Mucosa of gallbladder (tissue), 1 donor: ENCODE measurements around the gene ZNF726. TPM values are rescaled to one million over a fixed set of nuclear protein-coding genes. Genes with fewer than 3 reads are reported as not detected.
"Not testable (repeated sequence)": the region's sequence is repeated elsewhere in the genome, so short reads cannot be mapped to it uniquely, and the experiment has no call there.

Experiments used
- DNase-seq: peaks from one replicate; pipeline ENCODE4 v3.0.0-alpha.2; 2020; ENCODE audit warnings: low spot score
- total RNA-seq: library from RNA; stranded (reverse); gene quantifications from one replicate; pipeline ENCODE4 v1.2.1, GENCODE V29; 2021
- donor health status: DM: no; HTN: no; CAD: no.

The ZNF726 gene
- total RNA-seq, 1 donor from 2014 or later, result 5.2 TPM

DNA sequence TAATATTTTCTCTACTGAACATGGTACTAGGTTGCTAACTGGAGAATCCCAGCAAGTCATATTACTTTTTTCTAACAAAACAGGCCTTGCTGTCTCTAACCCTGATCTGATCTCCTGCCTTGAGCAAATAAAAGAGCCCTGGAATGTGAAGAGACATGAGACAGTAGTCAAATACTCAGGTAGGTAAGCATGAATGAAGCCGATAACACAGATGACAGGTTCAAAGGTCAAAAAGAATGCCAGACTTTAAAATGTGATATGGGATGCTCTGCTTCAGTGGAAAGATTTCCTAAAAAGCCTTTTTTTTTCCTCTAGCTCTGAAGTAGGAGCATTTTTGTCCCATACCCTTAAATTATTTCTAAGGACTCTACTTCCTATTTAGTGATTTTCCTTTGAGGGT is 28.7 kb downstream of the ZNF726 start:
- no peak for DNase-seq

DNA sequence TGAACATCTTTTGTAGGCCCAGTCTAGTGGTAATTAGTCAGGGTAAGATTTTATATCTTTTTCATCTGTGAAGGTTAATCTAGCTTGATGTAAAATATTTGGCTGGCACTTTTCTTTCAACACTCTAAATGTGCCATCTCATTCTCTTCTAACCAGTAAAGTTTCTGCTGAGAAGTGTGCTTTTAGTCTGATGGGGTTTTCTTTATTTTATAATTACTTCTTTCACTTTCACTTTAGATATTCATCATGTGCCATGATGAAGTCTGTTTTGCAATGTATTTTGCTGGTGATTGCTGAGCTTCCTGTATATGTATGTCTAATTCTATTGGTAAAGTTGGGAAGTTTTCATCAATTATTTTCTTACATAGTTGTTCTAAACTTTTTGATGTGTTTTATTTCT is 31.9 kb downstream of the ZNF726 start:
- DNase-seq, result no peak

DNA sequence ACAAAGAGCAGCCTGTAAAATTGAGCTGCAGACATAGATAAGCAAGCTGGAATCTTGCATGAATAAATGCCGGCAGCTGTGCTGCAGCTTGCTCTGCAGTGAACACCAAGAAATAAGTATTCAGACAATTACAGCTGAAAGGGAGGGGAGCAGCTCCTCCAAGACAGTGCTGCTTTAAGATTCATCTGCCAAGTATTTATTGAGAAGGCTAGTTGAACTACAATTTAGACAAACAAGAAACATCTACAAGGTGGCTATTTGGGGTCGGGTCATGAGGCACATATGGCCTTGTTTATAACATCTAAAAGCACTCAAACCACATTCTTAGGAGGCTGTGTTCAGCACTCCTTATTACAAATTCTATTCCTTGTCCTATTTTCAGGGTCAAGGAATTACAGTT is 34.9 kb downstream of the ZNF726 start:
- DNase-seq, result no peak

DNA sequence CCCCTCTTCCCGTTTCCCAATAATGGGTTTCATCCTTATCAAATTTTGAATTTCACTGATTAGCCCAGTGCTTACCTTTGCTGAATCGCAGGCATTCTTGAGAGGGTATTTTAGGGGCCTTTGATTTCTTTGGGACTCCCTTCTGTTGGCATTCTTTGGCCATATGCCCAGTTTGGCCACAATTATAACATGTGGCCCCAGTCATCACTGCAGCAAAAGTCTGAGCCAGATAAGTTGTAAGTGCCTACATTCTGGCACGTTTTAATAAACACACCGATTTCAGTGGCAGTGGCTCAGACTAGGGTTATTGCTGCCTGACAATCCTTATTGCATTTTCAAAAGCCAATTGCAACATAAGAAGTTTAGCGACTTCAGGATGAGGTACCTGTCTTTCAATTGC is 41.4 kb downstream of the ZNF726 start:
- no peak for DNase-seq

DNA sequence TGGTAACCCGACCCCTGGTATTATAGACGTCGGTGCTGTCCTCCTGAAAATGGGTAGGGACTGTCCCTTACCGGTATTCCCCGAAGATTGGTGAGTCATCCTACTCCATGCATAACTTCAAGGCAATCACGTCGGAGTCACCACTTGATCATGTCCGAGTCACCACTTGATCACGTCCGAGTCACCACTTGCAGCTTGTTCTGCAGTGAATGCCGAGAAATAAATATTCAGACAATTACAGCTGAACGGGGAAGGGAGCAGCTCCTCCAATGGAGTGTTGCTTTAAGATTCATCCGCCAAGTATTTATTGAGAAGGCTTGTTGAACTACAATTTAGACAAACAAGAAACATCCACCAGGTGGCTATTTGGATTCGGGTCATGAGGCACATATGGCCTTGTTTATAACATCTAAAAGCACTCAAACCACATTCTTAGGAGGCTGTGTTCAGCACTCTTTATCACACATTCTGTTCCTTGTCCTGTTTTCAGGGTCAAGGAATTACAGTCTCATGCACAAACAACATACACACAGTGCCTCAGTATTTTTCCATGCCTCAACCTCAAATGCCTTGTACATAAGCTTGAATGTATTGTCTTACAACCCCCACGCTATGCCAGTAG is 43.1 kb downstream of the ZNF726 start:
- DNase-seq, result no peak

DNA sequence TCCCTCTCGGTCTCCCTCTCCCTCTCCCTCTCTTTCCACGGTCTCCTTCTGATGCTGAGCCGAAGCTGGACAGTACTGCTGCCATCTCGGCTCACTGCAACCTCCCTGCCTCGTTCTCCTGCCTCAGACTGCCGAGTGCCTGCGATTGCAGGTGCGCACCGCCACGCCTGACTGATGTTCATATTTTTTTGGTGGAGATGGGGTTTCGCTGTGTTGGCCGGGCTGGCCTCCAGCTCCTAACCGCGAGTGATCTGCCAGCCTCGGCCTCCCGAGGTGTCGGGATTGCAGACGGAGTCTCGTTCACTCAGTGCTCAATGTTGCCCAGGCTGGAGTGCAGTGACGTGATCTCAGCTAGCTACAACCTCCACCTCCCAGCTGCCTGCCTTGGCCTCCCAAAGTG is 48.7 kb downstream of the ZNF726 start:
- not testable (repeated sequence) for DNase-seq

DNA sequence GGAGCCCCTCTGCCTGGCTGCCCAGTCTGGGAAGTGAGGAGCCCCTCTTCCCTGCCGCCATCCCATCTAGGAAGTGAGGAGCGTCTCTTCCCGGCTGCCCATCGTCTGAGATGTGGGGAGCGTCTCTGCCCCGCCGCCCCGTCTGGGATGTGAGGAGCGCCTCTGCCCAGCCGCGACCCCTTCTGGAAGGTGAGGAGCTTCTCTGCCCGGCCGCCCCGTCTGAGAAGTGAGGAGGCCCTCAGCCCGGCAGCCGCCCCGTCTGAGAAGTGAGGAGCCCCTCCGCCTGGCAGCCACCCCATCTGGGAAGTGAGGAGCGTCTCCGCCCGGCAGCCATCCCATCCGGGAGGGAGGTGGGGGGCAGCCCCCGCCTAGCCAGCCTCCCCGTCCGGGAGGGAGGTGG is 49.2 kb downstream of the ZNF726 start:
- not testable (repeated sequence) for DNase-seq

DNA sequence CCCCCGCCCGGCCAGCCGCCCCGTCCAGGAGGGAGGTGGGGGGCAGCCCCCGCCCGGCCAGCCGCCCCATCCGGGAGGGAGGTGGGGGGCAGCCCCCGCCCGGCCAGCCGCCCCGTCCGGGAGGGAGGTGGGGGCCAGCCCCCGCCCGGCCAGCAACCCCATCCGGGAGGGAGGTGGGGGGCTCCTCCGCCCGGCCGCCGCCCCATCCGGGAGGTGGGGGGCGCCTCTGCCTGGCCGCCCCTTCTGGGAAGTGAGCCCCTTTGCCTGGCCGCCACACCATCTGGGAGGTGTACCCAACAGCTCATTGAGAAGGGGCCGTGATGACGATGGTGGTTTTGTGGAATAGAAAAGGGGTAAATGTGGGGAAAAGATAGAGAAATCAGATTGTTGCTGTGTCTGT is 49.6 kb downstream of the ZNF726 start:
- DNase-seq, result not testable (repeated sequence)

DNA sequence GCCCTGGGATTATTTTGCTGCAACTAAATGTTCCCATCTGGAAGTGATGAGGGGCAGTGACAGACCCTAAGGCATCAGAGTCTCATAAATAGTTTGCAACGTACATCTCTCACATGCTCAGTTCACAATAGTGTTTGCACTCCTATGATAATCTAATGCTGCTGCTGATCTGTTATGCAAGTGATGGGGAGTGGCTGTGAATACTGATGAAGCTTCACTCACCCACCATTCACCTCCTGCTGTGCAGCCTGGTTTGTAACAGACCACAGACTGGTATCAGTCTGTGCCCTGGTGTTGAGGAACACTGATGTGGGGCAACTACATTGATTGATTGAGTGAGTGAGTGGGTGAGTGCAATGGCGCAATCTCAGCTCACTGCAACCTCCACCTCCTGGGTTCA is 54.9 kb downstream of the ZNF726 start:
- no peak for DNase-seq

DNA sequence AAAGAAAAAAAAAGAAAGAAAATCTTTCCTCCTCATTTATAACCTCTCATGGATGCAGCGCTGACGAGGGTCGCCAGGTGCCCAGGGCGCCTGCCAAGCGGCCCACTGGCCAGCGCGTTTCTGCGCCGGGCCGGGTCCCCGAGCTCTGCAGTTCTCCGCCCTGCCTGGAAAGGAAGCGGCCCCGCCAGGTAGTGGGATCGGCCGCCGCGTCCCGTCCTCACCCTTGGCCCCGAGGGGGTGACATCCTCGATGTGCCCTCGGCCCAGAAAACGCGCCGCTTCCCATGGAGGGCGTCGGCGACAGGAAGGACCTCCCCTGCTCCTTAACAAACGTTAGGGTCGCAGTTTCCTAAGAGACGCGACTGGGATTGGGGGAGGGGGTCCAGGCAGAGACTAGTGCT is 56.9 kb downstream of the ZNF726 start:
- no peak for DNase-seq

DNA sequence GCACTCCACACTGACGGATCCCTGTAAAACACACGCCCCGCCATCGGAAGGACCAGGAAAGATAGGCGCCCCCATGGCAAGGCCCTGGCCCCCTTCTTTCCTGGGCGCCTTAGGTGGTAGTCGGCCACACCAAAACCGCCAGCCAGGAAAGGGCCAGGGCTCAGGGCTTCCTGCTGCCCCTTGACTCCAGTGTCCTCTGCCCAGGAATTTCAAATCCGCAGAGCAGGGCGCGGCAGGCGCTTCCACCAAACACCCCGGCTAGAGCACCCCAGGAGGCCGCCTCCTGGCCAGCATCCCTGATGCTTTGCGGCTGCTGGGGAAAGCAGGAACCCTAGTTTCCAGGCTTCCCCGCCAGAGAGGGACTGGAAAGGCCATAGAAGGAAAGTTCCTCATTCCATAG is 57.5 kb downstream of the ZNF726 start:
- no peak for DNase-seq

DNA sequence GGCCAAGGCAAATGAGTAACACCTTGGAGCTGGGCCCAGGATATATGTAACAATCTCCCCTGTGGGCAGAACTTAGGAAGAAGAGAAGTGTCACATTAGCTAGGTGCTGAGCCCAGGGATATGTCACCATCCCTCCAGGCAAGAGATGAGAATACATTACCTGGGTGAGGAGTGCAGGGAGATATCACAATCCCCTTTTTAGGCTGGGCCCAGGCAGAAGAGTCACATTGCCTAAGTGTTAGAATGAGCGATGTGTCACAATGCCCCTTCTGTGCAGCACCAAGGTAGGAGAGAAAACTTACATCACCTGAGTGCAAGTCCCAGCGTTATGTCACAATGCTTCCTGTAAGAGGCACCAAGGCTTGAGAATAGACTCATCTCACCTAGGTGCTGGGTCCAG is 60.3 kb downstream of the ZNF726 start:
- DNase-seq, result no peak

DNA sequence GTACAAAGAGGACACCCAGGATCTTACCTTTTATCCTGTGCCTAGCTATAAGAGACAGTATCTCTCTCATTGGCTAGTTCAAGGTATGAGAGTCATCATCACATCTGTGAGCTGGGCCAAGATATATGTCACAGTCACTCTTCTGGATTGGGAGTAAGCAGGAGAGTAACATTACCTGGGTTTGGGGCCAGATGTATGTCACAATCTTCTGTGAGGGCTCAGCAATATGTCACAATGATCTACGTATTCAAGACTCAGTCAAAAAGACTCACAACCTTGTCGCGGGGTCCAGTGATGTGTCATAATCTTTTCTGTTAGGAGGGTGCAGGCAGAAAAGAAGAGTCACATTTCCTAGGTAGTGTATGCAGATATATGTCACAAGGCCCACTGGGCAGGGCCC is 61.9 kb downstream of the ZNF726 start:
- not testable (repeated sequence) for DNase-seq

DNA sequence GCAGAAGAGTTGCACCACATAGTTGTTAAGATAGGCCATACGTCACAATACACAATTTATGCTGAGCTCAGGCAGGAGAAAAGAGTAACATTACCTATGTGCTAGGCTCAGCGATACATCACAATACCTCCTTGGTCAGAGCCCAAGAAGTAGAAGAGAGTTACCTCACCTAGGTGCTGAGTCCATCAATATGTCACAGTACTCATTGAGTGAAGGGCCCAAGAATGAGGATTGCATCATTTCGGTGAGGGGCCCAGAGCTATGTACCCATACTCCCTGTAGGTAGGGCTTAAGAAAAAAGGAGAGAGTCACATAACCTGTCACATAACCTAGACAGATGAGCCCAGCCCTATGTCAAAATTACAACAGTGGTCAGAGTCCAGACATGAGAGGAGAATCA is 62.6 kb downstream of the ZNF726 start:
- not testable (repeated sequence) for DNase-seq

DNA sequence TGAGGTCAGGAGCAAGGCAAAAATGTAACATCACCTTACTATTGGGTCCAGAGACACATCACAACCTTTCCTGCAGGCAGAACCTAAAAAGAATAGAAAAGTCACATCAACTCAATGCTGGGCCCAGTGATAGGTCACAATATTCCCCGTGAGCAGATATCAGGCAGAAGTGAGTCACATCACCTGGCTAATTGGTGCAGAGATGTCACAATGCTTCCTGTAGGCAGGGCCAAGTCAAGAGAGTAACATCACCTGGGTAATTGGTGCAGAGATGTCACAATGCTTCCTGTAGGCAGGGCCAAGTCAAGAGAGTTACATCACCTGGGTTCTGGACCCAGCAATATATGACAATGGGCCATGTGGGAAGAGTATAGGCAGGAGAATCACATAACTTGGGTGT is 63.4 kb downstream of the ZNF726 start:
- DNase-seq, result no peak

DNA sequence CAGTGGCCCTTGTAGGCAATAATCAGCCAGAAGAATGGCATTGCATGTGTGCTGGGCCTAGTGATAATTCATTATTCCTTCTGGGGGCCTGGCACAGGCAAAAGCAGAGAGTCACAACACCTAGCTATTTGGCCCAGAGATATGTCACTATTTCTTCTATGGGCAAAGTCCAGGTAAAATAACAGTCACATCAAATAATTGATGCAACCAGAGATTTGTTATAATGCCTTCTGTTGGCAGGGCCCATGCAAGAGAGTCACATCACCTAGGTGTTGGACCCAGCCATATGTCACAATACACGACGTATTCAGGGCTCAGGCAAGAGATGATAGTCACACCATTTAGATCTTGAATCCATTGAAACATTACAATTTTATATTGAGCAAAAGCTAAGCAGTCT is 66.1 kb downstream of the ZNF726 start:
- DNase-seq, result no peak

DNA sequence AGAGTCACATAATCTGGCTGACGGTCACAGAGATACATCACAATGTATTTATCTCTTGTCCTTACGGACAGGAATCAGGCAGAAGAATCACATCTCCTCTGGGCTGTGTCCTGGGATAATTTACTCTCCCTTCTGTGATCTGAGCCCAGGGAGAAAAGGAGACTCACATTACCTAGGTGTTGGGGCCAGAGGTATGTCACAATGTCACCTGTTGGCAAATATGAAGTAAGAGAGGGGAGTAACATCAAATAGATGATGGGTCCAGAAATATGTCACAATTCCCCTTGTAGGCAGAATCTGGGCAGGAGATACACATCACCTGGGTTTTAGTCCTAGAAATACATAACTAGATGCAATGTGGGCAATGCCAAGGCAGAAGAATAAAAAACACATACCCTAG is 67.2 kb downstream of the ZNF726 start:
- no peak for DNase-seq

DNA sequence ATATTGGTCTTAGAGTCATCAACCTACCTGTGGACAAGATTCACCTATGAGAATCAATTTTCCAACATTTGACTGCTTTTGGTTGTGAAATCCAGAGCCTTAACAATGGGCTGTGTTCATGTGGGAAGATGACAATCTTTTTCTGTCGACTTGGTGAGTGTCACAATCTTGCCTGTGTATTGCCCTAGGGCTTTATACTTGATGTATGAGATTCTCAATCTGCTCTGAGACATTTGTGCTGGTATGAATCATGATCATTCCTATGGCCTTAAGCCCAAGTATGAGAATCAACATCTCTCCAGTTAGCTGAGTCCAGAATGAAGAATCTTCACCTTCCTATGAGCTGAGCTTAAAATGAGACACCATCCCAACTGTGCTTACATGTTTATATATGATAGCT is 68.7 kb downstream of the ZNF726 start:
- DNase-seq, result no peak

Other genes with a start within 250 kb of the ZNF726 start
- 13.6 TPM for gene ZNF675, start 227.7 kb upstream of the ZNF726 start, total RNA-seq
- gene ZNF681, start 156.0 kb upstream of the ZNF726 start, total RNA-seq, result 4.0 TPM
- 20.2 TPM for gene ZNF254, start 172.3 kb downstream of the ZNF726 start, total RNA-seq